HG03135 (cell line): ENCODE results near the gene FAM170B.

ENCODE experiments used
- ATAC-seq: cut with Tn5 transposase; IDR thresholded peaks from one replicate; pipeline ENCODE4 v1.9.1; 2021; ENCODE audit warnings: mild to moderate bottlenecking, moderate library complexity; ENCODE audit not compliant: unreplicated experiment

Gene FAM170B

DNA sequence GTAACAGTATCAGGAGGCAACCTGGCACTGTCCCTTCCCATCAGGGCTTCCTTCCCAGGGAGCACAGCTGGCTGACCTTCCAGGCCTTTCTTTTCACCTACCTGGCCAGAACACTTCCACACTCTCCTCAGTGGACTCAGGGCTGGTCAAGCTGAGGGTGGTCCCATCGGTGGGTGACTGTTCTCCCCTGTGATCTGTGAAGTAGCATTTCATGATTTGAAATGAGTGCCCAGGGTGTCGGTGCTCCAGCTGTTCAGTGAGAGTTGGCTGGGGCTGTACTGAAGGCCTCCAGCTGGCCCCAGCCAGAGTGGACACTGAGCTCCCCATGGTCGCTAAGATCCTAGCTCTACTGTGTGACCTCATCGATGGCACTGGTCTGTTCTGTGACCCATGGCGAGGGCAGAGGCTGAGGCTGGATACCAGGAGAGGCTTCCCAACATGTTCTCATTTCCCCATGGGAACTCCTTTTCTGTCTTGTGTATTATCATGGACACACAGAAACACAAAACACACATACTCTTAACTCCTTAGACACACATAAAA, at the start of gene FAM170B:
FAM170B (minus strand) TSS at position 316 of the 543 bp plus-strand sequence; CDS start at position 213, 103 bp downstream.
- no peak for ATAC-seq

DNA sequence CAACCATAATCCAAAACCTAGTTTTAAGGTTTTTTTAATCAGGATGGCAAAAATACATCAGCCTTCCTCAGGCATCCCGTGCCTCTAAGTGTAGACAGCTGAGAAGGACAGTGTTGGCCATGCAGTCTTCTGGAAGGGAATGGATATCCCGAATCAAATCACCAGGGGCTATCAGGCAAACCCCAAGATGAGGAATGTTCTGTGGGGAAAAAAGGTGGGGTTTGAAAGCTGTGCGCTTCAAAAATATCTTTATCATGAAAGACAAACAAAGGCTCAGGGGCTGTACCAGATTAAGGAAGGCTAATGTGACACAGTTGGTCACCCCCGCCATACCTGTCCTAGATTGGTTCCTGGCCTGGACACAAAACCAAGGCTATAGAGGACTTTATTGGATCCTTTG, 49.0 kb upstream of the FAM170B start:
- no peak for ATAC-seq

DNA sequence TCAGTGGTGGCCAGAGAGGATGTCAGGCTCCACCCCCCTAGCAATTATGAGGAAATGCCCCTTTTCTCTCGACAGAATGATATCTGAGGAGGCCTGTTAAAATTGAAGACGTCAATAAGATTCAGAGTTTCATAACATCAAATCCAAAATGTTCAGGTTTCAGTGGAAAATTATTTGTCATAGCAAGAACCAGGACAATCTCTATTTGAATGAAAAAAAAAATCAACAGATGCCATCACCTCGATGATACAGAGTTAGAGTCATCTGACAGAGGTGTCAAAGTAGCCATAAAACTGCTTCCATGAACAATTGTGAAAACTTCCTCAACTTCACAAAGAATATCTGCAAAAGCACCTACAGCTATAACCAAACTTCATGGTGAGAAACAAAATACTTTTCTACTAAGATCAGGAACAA, 46.6 kb upstream of the FAM170B start:
- ATAC-seq: no peak

DNA sequence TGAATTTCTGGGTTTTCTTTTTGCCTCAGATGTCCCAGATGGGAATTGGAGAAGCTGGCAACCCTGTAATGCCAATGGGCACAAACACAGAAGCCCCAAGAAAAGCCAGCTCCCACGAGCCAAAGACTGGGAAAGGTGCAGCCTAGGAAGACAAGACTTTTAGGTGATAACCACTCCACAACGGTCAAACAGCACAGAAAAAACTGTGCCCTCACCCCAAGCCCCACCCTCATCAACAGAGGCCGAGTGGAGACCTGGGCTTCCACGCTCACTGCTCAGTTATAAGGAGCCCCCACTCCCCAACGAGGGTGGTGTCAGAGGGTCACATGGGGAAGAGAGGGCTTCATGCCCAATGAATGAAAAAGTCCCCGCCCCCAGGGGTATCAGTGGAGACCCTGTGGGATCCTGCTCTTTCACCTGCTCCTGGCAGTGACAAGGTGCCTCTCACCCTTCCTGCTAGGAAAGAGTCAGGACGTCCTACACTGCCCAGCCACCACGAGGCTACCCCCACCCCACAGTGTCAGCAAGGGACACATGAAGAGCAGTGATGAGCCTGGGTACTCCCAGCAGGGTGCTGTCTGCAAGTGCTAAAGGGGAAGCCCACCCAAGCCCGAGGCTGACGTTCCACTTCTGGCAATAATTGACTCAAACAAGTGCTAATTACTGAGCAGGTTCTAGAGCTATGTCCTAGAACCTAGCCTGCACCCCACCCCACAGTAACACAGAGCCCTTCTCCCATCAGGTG, 46.0 kb upstream of the FAM170B start:
- ATAC-seq: no peak

DNA sequence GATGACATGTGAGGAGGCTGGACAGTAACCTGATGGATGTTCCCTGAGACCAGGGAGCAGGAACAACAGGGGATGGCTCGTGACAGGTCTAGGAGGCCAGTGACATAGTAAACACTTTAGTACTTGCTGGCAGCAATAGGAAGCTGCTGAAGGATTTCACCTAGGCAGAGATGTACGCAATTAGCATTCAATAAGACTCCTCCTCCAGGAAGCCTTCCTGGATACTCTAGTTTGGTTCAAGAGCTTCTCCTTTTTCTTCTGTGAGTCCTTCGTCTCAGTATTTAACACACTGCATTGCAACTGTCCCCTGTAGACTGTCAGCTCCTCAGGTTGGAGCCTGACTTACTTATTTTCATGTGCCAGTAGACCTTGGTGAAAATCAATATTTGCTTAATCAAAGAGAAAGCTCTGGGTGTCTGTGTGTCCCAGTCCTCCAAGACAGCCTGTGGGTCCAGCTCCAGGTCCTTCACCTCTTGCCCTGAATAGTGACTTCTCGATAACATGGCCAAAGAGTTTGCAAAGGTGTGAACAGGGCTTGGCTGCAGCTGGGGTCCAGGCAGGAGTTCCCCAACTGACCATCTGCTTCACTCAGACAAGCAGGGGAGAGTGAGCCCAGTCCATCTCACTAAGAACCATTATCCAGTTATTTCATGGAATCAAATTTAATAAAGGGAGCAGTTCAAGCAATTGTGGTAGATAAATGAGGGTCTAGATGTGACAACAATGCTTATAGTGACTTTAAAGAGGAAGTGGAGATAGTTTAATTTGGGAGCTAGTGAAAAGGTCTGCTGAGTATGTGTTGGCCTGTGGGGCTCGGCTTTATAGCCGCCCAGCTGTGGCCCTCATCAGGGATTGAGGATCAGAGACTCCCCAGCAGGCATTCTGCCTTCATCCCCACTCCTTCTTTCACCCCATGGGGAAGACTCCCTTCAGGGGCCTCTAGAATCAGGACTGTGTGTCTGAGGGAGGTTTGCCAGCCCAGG, 45.0 kb upstream of the FAM170B start:
- ATAC-seq: no peak

DNA sequence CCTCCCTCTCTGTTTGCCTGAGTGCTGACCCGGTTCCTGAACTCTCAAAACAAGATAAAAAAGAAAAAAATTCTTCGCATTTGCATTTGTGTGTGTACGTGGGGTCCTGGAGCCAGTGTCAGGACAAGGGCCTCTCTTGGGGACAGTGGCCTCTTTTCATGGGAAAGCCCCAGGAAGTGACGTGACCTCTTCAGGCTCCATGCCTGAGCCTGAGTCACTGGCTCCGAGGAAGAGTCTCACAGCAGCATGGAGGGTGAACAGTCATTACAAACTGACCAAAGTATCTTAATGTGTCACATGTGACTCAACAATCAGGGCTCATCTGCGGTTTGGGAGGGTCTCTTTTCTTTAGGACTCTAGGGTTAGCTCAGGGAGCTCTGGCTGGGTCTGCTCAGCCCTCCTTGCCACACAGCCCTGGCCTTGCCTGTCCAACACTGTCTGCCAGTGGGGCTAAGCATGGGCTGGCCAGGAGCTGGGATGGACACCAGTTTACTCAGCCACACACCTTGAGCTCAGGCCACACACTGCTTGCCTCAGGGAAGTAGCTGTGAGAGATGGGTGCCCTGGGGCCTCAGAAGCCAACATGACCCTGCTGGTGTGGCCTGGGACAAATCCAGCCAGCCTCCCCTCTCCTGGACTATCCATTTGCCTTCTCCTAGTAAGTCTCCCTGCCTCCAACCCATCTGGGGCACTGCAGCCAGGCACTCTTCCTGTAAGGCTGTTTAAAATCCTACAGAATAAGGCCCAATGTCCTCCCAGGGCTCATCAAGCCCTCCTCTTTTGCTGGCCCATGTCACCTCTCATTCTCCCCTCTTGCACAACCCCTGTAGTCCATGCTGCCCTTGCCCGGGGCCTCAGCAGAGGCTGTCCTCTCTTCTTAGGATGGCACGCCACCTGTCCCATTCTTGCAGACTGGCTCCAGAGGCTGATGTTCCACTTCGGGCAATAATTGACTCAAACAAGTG, 43.9 kb upstream of the FAM170B start:
- ATAC-seq: peak; percentile 72

DNA sequence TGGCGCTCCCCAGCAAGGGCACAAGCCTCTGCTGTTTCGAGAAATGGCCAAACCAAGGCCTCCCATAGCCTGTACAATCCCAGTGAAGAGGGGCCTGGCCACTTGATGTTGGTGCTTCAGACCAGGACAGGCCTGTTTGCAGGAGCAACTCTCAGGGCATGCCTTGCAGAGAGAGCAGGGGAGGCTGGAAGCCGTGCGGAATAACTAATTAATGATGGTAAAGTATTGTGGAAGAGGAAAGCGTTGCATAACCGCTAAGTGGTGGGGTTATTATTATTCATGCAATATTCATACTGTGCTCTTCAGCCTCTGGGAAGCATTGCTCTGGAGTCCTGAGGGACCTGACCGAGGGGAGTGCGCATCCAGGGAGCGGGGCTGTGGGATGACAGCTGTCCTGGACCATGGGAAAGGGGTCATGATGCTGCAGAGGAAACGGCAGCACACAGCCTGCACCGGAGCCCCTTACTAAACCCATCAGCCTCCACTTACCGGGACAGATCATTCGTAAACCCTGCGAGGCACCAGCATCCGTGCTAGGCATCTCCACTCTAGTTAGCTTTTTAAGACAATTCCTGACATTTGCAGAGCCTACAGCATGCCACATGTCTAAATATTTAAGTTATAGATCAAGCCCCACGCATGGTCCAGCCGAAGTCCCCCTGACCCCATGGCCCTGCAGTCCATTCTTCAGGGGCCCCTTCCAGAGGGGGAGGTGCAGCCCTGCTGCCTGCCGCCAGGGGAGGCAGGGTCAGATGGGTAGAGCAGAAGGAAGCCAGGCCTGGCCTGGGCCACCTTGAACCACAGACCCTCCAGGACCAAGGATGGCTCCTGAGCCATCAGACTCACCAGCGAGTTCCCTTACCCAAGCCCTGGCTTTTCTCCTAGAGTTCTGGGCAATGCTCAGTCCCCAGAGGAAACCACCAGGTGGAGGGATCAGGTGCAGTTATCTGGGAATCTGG, 42.8 kb upstream of the FAM170B start:
- ATAC-seq: no peak

DNA sequence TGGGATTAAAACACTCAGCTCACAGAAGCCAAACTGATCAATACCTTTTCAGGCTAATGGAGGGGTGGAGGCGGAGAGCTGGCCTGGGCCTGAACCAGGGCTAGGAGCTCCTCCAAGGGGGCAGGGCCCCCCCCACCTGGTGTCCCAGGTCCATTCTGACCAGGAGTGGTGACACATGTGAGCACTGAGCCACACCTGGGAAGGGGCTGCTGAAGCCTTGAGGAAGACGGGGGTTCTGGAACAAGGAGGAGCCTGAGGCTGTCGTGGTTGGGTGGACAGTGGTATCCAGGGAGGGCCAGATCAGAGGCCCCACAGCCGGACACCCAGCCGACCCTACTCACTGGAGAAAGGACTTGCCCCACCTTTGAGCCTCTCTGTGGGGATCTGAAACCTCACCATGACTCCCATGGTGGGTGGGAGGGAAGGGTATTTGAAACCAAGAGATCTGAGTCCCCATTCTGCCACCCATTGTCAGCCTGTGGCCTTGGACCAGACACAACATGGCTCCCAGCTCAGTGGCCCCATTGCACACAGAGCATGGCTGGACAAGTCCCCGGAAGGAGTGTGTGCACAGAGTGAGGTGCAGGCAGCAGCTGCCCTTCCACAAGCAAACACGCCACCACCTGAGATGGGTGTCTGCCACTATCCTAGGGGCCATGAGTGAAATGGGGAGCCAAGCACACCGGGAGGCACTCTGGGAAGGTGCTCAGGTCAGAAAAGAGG, 41.9 kb upstream of the FAM170B start:
- ATAC-seq: no peak

DNA sequence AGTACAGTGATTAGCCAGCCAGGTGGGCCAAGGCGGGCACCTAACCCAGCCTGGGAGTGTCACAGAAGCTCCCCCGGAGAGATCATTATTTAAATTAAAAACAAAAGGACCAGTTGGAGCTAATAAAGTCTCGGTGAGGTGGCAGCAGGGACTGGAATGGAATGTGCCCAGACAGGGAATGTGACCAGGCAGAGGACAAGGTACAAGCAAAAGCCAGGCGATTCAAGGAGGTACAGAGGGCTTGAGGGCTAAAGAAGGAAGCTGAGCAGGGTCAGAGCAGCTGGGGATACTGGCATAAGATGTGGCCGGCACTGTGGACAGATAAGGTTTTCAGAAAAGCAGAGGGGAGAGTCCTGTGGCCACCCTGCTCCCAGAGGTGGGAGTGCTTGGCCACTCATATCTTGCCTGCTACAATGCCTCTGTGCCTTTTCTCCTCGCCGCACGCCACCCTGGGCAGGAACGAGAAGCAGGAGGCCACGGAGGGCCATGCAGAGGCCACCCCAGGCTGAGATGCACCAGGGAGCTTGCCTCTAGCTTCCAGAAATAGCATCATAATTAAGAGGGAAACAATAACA, 41.2 kb upstream of the FAM170B start:
- ATAC-seq: no peak

DNA sequence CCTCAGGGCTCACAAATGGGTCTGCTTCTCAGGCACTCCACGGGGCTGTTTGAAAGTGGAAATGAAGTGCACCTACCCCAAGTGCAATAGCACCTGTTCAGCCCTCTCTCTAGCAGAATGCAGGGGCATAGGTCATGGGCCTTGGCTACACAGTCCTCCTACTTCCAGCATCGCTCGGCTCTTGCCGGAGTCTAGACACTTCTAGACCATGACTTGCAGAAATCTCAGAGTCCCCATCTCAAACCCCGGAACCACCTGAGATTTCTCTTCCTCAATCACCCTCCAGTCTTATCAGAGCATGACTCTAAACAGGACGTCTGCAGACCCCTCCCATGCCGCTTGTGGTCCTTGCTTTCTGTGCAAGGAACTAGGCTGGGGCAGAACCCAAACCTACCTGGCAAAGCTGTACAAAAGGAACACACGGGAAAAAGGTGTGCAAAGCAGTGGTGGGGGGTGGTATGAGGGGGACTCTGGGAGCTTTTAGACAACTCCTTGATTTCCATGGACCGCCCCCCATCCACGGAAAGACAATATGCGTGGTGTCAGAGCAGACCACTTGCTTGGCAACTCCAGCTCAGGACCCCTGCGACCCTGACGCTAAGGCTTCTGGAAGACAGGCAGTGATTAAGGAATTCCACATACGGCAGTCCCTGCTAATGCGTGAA, 40.6 kb upstream of the FAM170B start:
- ATAC-seq: no peak

DNA sequence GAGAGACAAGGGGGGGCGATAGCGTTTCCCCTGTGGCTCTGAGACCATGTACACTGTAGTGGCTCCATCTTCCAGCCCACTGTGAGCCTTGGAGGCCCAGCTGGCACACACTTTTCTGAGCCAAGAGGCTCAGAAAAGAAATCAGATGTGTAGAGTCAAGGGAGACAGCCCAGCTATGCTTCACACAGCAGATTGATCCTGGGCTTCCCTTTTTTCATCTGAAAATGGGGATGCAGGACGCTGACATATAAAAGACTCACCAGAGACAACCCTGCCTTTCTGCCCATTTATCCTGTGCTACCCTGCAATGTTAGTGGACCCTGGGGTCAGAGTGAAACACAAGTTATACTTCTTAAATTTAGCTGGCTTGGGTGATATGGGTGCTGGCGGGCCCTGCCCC, 40.0 kb upstream of the FAM170B start:
- no peak for ATAC-seq

DNA sequence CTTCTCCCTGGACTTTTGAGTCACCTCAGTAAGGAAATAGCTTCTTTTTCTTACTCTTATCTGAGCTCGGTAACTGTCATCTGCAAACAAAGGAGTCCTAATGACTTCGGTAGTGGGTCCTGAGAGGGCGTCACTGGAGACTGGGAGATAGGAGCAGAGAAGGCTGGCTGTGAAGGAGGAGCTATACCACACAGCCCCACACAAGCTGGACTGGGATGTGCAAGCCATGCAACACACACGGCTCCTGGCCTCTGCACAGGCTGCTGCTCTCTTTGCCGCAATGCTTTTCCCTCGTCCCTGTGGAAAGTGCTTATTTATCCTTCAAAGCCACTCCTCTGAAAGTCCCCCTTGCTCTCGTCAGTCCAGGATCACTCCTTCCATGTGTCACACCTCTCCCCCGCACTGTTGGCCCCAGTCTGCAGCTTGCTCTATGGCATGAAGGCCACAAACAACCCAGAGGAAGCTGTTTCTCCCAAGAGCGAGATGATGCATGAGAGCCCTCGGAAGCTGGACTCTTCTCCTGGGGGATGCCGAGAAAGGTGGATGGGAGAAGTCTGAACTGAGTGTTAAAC, 39.5 kb upstream of the FAM170B start:
- ATAC-seq: no peak

DNA sequence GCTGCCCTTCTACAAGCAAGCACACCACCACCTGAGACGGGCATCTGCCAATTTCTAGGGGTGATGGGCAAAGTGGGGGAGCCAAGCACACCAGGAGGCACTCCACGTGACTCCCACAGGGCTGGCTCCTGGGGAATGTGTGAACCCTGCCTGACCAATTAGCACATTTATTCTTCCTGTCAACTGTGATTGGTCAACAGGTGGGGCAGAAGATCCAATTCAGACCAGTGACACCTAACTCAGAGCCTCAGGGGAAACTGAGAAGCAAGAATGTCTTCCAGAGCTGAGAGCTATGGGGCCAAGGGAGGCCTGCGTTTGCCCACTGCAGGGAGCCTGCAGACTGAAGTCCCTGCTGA, 38.9 kb upstream of the FAM170B start:
- no peak for ATAC-seq

DNA sequence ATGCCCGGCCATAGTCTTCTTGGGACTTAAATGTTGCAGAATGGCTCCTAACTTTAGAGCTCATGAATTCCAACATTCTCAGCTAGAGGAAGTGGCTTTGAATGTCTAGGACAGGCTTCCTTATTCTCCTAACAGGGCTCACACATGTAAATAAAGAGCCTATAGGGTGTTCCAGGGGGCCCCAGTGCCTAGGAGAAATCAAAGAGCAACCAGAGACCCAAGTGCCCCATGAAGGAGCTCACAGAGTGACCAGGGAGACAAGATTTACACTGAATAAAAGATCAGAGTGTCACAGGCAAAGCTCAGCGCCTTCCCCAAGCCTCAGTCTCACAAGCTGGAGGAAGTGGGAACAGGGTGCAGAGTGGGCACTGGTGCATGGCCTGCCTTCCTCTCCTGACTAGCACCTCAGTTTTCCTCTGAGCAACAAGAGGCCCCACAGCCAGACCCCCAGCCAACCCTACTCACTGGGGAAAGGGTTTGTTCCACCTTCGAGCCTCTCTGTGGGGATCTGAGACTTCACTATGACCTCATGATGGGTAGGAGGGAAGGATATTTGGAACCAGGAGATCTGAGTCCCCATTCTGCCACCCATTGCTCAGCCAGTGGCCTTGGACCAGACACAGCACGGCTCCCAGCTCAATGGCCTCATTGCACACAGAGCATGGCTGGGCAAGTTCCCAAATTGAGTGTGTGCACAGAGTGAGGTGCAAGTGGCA, 38.4 kb upstream of the FAM170B start:
- no peak for ATAC-seq

DNA sequence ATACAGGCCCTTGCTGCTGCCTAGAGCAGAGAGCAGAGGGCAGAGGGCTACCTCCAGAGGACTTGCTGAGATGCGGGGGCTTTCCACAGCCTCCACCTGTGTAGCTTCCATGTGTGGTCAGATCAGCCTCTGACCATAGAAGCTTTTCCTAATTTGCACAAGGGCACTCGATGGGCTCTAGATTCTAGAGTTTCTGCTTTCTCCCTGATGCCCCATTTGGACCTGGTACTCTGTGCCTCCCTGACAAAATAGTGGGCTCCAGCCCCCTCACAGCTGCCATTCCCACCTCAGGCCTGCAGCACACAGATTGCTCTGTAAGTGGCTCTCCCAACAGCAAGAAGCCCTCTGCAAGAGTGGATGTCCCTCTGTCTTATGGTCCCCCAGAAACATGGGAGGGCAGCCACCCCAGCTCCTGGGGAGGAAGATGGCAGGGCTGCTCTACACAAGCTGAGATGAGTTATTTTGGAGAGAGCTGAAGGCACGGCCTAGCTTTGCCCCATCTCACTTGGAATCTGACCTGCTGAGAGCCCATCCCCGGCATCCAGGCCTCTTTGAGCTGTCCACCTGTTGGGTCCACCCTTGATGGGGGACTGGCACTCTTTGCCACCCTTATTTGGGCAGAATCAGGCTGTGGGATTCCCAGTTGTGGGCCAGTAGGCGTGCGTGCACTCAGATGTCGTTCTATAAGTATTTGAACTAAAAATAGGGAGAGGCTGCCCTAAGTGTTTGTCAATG, 37.7 kb upstream of the FAM170B start:
- ATAC-seq: no peak

DNA sequence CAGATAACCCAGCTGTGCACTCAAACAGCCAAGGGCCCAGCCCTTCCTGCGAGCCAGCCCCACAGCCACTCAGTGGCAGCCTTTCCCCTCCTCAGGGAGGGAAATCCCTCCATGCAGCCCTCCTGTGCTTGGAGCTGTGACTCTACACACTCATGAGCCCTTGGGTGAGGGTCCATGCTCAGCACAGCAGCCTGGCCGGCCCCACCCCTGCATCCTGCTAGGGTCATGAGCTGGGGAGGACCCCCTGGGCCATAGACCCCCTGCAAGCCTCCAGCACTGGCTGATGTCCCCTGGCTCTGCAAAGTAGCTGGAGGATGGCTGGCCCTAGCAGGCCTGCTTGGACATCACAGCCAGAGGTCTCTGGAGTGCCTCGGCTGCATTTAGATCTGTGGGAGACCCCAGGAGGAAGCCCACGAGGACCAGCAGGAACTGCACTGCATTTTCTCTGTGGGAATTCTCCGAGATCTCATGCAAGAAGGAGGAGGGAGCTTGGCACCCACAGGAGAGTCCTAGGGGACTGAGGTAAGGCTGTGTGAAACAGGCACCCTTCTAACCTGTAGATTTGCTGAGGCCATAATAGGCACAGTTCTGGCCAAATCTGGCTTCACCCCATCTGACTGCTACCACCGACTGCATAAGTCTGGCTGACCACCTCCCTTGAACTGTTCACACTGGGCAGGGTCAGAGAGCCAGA, 37.0 kb upstream of the FAM170B start:
- no peak for ATAC-seq
